PFSK-1 (cell line): ENCODE results near the gene PIGB.

ENCODE experiments used
- FOXP2 ChIP-seq: optimal IDR thresholded peaks from 2 replicates; pipeline ENCODE3; 2011; ENCODE audit warnings: borderline replicate concordance, control low read depth, inconsistent platforms; ENCODE audit not compliant: insufficient read depth; ENCODE audit errors: extremely low read length, extremely low read depth
- POLR2AphosphoS5 ChIP-seq: IDR thresholded peaks from 2 replicates; pipeline ENCODE4 v1.6.1; 2012; ENCODE audit warnings: low read depth, mild to moderate bottlenecking, control low read depth, low read length, moderate library complexity
- REST ChIP-seq, 2 experiments: IDR thresholded peaks; 2 replicates each; pipeline versions ENCODE4 v1.6.1 to v1.8.0; 2011 to 2012; ENCODE audit warnings: low read depth in 2 of 2, low read length in 2 of 2, control low read depth in 1 of 2, inconsistent platforms in 1 of 2, mild to moderate bottlenecking in 1 of 2, moderate library complexity in 1 of 2; ENCODE audit not compliant: insufficient read depth in 1 of 2
- SIN3A ChIP-seq: IDR thresholded peaks from 2 replicates; pipeline ENCODE4 v1.6.1; 2012; ENCODE audit warnings: mild to moderate bottlenecking, low read length, moderate library complexity, borderline replicate concordance; ENCODE audit not compliant: insufficient read depth
- TAF1 ChIP-seq: IDR thresholded peaks from 2 replicates; pipeline ENCODE4 v1.6.1; 2012; ENCODE audit warnings: low read length, control low read depth, borderline replicate concordance; ENCODE audit not compliant: insufficient read depth

The PIGB gene

GRCh38 chr15:55389264-55389607 is 70.2 kb downstream of the PIGB start:
- TF ChIP-seq SIN3A (no peak), FOXP2 (no peak), TAF1 (no peak), REST (IDR thresholded peaks at IDR 0.05; ENCODE audit: insufficient read depth in 1 of 2, low read depth in 2 of 2, low read length in 2 of 2) (no peak), POLR2AphosphoS5 (no peak)

- TF ChIP-seq FOXP2: no peak
- TF ChIP-seq POLR2AphosphoS5: no peak
- TF ChIP-seq TAF1: no peak
Measured at GRCh38 chr15:55394694-55395093, 75.7 kb downstream of the PIGB start.

GRCh38 chr15:55398243-55398642 is 79.2 kb downstream of the PIGB start:
- TF ChIP-seq FOXP2 (no peak), SIN3A (no peak), REST (IDR thresholded peaks at IDR 0.05; ENCODE audit: insufficient read depth in 1 of 2, low read depth in 2 of 2, low read length in 2 of 2) (no peak), POLR2AphosphoS5 (no peak), TAF1 (no peak)

- TF ChIP-seq FOXP2: no peak
- TF ChIP-seq POLR2AphosphoS5: no peak
- no peak for TF ChIP-seq SIN3A
- TF ChIP-seq TAF1: no peak
- TF ChIP-seq REST (IDR thresholded peaks at IDR 0.05; ENCODE audit: insufficient read depth in 1 of 2, low read depth in 2 of 2, low read length in 2 of 2): no peak
Measured at GRCh38 chr15:55401786-55402246, 82.8 kb downstream of the PIGB start.

- TF ChIP-seq SIN3A (no peak), POLR2AphosphoS5 (no peak), FOXP2 (no peak), REST (IDR thresholded peaks at IDR 0.05; ENCODE audit: insufficient read depth in 1 of 2, low read depth in 2 of 2, low read length in 2 of 2) (no peak), TAF1 (no peak)
Measured at GRCh38 chr15:55402707-55403106, 83.7 kb downstream of the PIGB start.
